Activated CD8-positive, alpha-beta memory T cell treated with anti-CD3 and anti-CD28 coated beads for 48 hours (primary cell): ENCODE results near the gene DIAPH3.

Experiments
- DNase-seq, 3 experiments: peaks; one replicate each; pipeline ENCODE4 v3.0.0-alpha.2; 2020; ENCODE audit warnings: low read depth in 2 of 3, low spot score in 2 of 3

DIAPH3 gene

GRCh38 chr13:60019119-60019993 is 144.4 kb downstream of the DIAPH3 start:
- no peak for DNase-seq

- DNase-seq, result no peak
These were observed 145.2 kb downstream of the DIAPH3 start for GRCh38 chr13:60018536-60018935.

DNA sequence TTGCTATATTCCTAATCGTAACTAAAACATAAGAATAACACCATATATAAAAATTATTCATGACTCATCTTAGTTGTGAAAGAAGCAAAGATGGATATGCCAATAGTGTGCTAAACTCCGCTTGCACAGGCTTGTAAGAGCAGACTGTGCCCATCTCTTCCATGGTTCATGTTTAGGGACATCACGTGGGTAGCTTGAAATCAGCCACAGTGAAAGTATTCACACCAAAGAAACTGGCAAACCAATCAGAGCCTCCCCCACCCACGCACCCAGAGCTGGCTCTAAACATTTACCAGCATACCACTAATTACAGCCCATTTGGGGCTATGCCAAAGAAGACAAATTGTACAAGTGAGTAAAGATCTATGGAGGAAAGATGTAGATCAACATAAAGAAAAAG is 147.5 kb downstream of the DIAPH3 start:
- no peak for DNase-seq

GRCh38 chr13:60013166-60013565 is 150.6 kb downstream of the DIAPH3 start:
- DNase-seq, result no peak

- DNase-seq, result no peak
These were observed 151.2 kb downstream of the DIAPH3 start for GRCh38 chr13:60012488-60012887.

DNA sequence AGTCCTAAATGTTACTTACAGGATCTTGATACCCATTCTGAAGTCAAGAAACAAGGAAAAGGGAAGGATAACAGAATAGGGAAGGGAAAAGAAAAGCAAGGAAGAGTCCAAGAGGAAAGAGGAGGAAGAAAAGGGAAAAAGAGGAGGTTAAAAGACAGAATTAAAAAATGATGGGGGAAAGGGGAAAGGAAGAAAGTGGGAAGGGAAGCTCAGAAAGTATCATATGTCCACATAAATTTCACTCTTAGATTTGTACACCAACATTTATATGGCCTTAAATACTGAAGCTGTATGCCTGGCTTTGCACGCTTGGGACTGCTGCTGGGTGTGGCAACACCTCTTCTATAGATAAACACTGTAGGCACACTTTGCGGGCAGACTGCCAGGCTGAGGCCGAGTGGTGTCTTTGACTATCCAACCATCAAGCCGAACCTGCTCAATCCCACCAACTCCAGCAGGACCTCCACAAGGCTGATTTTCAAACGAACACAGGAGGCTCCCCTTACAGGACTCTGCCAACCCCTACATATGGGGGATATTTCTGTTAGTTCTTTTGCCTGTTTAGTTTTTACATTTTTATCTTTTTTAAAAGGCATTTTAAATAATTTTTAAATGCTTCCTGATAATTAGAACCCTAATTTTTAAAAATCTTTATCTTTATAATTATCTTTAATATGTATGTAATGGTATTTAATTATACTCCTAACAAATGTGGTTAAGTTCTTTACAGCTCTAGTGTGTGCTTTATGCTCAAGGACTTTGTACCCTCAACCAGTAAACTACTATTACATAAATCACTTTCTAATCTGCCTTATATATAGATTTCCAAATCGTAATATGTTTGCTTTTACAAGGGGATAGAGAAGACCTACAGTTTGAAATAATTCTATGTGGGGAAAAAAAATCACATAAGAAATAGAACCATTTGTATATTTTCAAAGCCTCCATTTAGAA is 154.2 kb downstream of the DIAPH3 start:
- no peak for DNase-seq

- no peak for DNase-seq
These were observed 161.8 kb downstream of the DIAPH3 start for GRCh38 chr13:60001889-60002288.

GRCh38 chr13:60000976-60001375 is 162.8 kb downstream of the DIAPH3 start:
- DNase-seq, result no peak

DNA sequence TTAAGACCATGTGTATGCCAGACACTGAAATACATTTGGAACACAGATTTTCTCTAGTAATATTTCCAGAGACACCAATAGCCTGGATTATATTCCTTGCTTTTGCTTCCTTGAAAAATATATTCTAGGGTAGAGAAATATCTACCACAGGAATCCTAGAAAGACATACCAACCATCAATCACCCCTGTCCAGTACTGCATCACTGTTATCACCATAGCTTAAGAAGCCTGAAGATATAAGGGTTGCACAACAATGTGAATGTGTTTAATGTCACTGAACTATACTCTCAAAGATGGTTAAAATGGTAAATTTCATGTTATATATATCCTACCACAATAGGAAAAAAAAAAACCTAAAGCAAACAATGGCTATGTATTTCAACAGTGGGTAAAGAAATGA is 163.6 kb downstream of the DIAPH3 start:
- no peak for DNase-seq

GRCh38 chr13:59997976-59998375 is 165.8 kb downstream of the DIAPH3 start:
- no peak for DNase-seq

GRCh38 chr13:59996461-59996980 is 167.2 kb downstream of the DIAPH3 start:
- DNase-seq, result no peak

DNA sequence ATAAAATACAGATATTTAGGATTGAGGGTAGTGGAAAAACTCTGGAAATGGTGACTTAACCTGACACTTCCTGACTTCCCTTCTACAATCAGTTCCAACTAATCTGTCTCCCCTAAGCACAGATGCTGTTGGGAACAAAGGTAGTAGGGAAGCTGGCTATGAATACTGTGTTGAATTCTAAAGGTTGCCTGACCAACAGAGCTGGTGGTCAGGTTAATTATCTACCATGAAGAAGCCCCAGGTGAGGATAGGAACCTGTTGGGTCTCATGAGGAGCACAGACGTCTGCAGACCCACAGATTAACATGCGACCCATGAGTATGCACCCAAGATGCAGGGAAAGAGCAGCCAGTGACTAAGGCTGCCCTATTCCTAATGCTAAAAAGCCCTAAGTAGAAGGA is 172.3 kb downstream of the DIAPH3 start:
- no peak for DNase-seq

- DNase-seq, result no peak
These were observed 180.9 kb downstream of the DIAPH3 start for GRCh38 chr13:59982631-59983382.

GRCh38 chr13:59979589-59979988 is 184.1 kb downstream of the DIAPH3 start:
- no peak for DNase-seq

DNA sequence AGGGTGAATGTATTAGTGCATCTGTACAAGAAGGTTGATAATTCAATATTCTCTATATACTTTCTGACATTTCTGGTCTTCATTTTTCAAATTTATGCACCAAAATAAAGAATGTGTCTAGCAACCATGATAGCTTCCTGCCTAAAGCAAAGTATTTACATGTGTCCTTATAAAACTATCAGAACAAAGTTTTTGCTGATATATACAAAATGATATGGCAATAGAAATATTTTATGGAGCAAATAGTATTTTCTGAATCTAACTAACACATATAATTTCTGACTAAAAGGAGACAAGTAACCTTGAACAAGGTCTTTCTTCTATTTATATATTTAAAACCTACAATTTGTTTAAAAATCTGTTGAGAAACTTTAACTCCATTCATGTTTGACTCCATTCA is 184.9 kb downstream of the DIAPH3 start:
- no peak for DNase-seq

GRCh38 chr13:59976856-59977255 is 186.9 kb downstream of the DIAPH3 start:
- no peak for DNase-seq

DNA sequence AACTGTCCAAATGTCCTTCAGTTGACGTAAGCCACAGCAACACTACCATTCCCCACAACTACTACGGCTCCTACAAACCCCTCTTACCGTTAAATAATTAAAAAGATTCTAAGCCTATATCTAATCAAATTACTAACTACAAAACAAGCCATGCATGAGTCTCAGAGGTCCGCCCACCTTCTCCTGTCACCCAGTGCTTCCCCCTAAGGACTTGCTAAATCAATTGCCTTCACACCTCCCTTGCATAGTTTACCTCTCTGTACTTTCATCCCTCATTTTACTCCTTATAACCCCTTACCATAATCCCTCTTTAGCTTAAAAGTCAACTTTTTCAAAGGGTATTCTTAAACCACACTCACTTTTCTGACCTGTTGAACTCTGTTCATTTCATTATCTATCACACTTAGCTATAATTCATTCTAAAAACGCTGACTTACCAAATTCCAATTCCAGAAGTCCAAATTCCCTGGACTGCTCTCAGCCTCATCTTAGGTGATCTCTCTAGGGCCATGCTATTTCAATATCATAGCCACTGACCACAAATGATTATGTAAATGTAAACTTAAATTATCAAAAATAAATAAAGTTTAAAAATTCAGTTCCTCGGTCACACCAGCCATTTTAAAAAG is 187.8 kb downstream of the DIAPH3 start:
- no peak for DNase-seq

DNA sequence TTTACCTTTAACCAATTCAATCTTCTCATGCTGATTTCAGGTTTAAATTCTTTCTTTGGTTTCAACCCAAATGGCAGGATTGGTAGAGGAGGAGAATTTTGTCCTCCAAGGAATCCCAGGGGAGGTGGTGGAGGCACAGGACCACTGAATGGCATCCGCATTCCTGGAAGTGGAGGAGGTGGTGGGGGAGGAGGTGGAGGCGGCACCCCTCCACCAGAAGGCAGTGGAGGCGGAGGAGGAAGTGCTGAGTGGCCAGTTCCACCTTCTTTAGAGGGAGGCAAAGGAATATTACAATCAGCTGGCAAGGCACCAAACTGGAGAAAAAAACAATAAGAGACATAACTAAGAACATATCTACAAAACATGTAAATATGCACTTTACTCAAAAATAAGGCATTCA is 192.9 kb downstream of the DIAPH3 start:
- no peak for DNase-seq

GRCh38 chr13:59963827-59964226 is 199.9 kb downstream of the DIAPH3 start:
- no peak for DNase-seq

DNA sequence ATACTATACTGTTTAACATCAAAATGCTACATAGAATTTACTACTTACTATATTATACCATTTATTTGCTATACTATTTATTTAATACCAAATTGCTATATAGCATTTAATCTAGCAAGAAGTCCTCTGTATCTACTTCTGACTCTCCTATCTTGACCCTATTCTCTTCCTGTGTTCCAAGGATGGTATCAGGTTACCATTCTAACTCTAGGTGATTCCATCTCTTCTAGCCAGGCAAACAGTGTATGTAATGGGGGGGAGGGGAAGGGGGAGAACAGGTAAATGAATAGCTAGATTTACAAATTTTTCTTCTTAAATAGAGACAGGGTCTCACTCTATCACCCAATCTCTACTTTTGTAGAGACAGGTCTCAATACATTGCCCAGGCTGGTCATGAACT is 200.3 kb downstream of the DIAPH3 start:
- no peak for DNase-seq

GRCh38 chr13:59962343-59962742 is 201.4 kb downstream of the DIAPH3 start:
- no peak for DNase-seq
